Measurements from ENCODE around the gene CREB3L2. TPM values are rescaled to one million over a fixed set of nuclear protein-coding genes. Genes with fewer than 3 reads are reported as not detected.
A peak's percentile ranks its signal among the peaks of the same experiment; 100 is the strongest.

The CREB3L2 gene
- total and polyA plus RNA-seq, 11 donors: 4.0 to 40.6 (median 21.8) TPM

DNA sequence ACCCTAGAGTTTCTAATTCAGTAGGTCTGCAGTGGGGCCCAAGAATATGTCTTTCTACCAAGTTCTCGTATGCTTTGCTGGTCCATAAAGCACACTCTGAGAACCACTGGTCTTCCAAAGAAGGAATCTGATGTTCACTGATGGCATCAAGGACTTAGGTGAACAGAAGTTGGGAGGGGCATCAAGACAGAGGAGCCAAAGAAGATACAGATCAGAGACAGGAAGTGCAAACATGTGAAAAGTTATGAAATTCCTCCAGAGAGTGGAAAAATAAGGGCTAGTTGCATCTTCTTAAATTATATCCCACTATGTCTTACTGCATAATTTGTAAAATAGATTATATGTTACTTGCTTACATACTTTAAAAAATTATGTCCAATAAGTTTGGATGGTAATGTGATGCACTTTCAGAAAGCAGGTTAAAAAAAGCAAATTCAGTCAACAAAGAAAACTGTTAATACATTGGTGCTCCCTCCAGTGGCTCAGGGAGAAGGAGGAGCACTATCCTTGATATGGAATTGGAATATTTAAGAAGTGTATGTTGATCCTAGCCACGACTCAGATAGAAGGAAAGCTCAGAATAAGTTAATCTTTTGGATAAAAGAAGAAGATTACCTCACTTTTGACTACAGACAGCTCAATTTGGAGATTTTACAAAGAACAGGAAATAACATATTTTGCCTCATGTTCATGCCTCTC, 35.8 kb downstream of the CREB3L2 start:
- 66 to 74% (median 67%) methylated on average over 2 of the region's 2 CpGs for WGBS, 4 donors

GRCh38 chr7:137964824-137965545, 36.9 kb downstream of the CREB3L2 start:
- no peak for ATAC-seq
- no peaks in the 10 kb centered on the region for H3K9me3 ChIP-seq
- H3K27me3 ChIP-seq: no peaks in the 10 kb centered on the region
- no peak for DNase-seq
- intact Hi-C loops (cut with DNase I): loop anchor here in 1 of 10 donors (10.0 kb wide), 1 partner anchor 50 kb away; no protein-coding TSS in a partner anchor
- no peak overlapping the region for H3K27ac ChIP-seq
- H3K4me1 ChIP-seq: peaks cover 0 to 64% (median 33%) of the 10 kb centered on the region in 12 donors
- WGBS, 4 donors: 85 to 90% (median 87%) methylated on average over 14 of the region's 14 CpGs
- no peak for TF ChIP-seq POLR2A (IDR thresholded peaks at IDR 0.05)
- no peak for TF ChIP-seq CTCF (IDR thresholded peaks at IDR 0.05)
- H3K4me3 ChIP-seq: no peak overlapping the region
- H3K36me3 ChIP-seq: peaks cover 0 to 3% (median 0%) of the 10 kb centered on the region in 9 donors

More for the DNA sequence above, 35.8 kb downstream of the CREB3L2 start:
- H3K4me3 ChIP-seq: no peak overlapping the region
- H3K9me3 ChIP-seq: no peaks in the 10 kb centered on the region
- H3K27me3 ChIP-seq: no peaks in the 10 kb centered on the region
- DNase-seq (no peak), ATAC-seq (no peak)
- peaks cover 0 to 3% (median 0%) of the 10 kb centered on the region in 9 donors for H3K36me3 ChIP-seq
- TF ChIP-seq POLR2A (IDR thresholded peaks at IDR 0.05) (no peak), CTCF (IDR thresholded peaks at IDR 0.05) (peak in 2 of 12 donors; percentile 15 to 16)
- peak overlapping the region in 2 of 12 donors; percentile 21 to 47 for H3K27ac ChIP-seq
- intact Hi-C loops (cut with DNase I): loop anchor here in 1 of 10 donors (10.0 kb wide), 1 partner anchor 51 kb away; no protein-coding TSS in a partner anchor
- H3K4me1 ChIP-seq: peaks cover 0 to 70% (median 42%) of the 10 kb centered on the region in 12 donors

DNA sequence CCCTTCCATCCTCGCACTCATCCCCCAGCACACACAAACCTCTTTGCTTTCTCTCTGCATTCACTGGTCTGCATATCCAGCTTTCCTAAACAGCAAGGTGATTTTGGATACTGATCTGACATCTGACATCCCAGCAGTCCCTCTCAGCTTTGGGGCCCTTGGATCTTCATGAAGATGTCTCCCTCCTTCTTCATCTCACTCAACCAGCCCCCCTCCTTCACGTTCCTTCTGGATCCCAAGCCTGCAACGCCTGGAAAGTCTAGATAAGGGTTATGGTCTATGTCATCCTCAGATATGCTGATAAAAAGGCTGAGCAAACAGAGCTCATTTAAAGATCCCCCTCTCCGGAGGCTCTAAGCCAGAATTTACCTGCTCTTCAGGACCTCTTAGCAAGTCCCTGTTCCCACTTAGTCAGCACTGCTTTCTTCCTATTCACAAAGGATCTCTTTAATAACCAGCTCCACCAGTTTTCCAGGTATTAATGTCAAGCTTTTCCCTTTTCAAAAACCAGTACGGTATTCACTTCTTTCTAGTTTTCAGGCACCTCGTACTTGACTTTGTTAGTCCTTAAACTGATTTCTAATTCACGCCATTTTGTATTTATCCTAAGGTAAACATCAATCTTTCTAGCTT, 38.9 kb downstream of the CREB3L2 start:
- intact Hi-C loops (cut with DNase I): loop anchor here in 1 of 10 donors (10.0 kb wide), 1 partner anchor 48 kb away; no protein-coding TSS in a partner anchor
- no peak for DNase-seq
- ATAC-seq: no peak

More for the DNA sequence above, 38.9 kb downstream of the CREB3L2 start:
- Histone ChIP-seq H3K9me3 (no peaks in the 10 kb centered on the region), H3K27me3 (no peaks in the 10 kb centered on the region), H3K27ac (no peak overlapping the region), H3K36me3 (peaks cover 0 to 8% (median 0%) of the 10 kb centered on the region in 9 donors), H3K4me3 (no peak overlapping the region), H3K4me1 (peaks cover 0 to 69% (median 36%) of the 10 kb centered on the region in 12 donors)
- WGBS, 4 donors: 82 to 86% (median 84%) methylated on average over 7 of the region's 7 CpGs
- TF ChIP-seq POLR2A (IDR thresholded peaks at IDR 0.05) (no peak), CTCF (IDR thresholded peaks at IDR 0.05) (no peak)
